SH-SY5Y (cell line): ENCODE results near the gene KCNN3.

Experiments used
- GATA2 ChIP-seq: IDR thresholded peaks from 2 replicates; pipeline ENCODE4 v1.6.1; 2011; ENCODE audit warnings: mild to moderate bottlenecking, low read depth, low read length
- GATA3 ChIP-seq: IDR thresholded peaks from 2 replicates; pipeline ENCODE4 v1.6.1; 2011; ENCODE audit warnings: low read depth, mild to moderate bottlenecking, low read length, moderate library complexity

The KCNN3 gene

GRCh38 chr1:154666051-154666790 lies 203.9 kb downstream of the KCNN3 start:
- TF ChIP-seq GATA2, result no peak
- no peak for TF ChIP-seq GATA3

GRCh38 chr1:154664331-154665002 lies 205.6 kb downstream of the KCNN3 start:
- TF ChIP-seq GATA3, result no peak
- TF ChIP-seq GATA2, result no peak

GRCh38 chr1:154663471-154664060 lies 206.5 kb downstream of the KCNN3 start:
- TF ChIP-seq GATA2 (no peak), GATA3 (no peak)

- no peak for TF ChIP-seq GATA3
- no peak for TF ChIP-seq GATA2
Measured at GRCh38 chr1:154661110-154661509, 209.0 kb downstream of the KCNN3 start.

GRCh38 chr1:154659823-154660592 lies 210.1 kb downstream of the KCNN3 start:
- no peak for TF ChIP-seq GATA2

- no peak for TF ChIP-seq GATA2
- no peak for TF ChIP-seq GATA3
Measured at GRCh38 chr1:154657556-154657955, 212.5 kb downstream of the KCNN3 start.

- TF ChIP-seq GATA3, result no peak
- no peak for TF ChIP-seq GATA2
Measured at GRCh38 chr1:154652893-154653292, 217.2 kb downstream of the KCNN3 start.
